GM18505 (cell line): ENCODE measurements around the gene RXRA.

Experiments used
- ATAC-seq: cut with Tn5 transposase; IDR thresholded peaks from one replicate; pipeline ENCODE4 v1.9.1; 2021; ENCODE audit not compliant: unreplicated experiment
- POLR2A ChIP-seq: IDR thresholded peaks from 4 replicates; pipeline ENCODE4 v1.6.1; 2011; ENCODE audit warnings: borderline replicate concordance; ENCODE audit not compliant: insufficient read depth, insufficient read length; ENCODE audit errors: extremely low read depth

Gene RXRA

DNA sequence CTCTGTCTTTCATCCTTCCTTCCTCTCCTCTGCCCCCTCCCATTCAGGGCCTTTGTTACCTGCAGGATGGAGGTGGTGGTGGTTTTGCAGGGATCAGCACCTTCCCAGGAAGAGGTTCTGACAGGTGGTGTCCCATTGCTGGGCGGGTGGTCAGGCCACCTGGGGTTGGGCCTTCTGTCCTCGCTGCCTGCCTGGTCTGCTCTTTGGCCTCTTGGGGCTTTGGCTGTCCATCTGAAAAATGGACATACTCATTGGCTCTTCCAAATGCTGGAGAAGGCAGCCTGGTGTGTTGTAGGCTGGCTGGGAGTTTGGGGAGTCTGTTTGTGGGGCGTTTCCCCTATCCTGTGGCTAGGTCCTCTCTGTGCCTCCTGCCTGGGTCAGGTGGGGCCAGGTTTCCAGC is 4.3 kb downstream of the RXRA start:
- no peak for ATAC-seq
- TF ChIP-seq POLR2A = no peak

DNA sequence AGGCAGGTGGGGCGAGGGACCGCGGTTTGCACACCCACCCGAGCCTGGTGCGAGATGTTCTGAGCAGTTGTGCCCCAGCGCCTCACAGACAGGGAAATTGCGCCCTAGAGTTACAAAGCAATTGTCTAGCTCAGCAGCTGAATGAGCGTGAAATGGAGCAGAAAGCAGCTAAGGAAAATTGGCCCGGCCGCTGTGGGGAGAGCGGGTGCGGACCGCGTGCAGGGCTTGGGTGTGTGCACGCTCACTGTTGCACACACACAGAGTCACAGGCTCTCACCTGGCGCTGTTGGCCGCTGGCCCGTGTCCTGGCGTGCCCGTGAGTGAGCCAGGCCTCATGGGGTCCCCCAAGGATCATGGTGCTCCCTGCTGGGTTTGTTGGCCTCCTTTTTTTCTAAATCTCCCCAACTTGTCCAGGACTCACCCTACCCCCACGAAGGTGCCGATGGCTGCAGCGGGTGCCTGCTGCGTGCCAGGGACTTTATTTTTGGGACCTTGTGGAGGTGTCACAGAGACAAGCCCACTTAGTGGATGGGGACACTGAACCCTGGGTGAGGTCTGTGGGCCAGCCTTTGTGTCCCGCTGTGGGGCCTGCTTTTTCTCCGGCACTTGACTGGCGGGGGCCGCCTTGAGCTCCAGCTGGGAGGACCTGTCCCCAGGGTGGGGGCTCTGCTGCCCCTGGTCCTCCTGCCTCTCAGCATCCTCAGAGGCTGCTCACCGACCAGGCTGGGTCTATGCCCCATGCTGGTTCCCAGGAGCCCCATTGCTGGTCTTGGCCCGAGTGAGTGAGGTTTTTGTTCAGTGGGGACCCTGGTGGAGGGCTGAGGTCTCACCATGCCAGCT is 5.2 kb downstream of the RXRA start:
- TF ChIP-seq POLR2A = no peak
- ATAC-seq = no peak

DNA sequence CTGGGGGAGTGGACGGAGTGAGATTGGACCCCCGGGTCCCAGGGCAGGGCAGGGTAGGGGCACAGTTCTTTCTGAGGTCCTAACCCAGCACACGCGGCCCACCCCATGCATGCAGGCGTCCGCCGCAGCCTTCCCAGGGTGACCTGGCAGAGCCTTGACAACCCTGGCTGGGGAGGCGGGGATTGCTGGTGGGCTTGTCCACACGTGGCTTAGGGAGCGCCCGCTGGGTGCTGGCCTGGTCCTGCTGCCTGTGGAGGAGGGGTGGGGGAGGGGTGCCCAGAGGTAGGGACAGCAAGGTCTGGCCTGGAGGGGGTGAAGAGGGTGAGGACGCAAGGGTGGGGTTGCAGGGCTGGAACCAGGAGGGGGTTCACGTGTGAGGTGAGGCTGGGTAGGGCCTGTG is 6.0 kb downstream of the RXRA start:
- TF ChIP-seq POLR2A = no peak
- no peak for ATAC-seq

DNA sequence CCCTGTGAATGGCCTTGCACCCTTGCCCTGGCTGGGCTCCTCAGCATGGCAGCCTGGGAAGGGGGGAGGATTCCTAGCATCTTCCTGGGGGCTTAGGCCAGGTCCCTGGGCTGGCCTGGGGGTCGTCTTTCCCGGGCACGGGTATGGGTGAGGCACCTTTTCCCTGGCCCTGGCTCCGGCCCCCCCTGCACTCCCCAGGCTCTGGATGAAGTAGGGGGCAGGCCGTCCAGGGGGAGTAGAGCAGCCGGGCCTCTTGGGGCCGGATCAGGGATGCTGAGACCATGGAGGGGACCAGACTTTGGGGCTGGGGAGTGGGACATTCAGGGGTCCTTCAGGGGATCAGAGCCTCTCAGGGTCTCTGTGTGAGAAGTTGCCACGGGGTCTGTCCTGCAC is 6.6 kb downstream of the RXRA start:
- TF ChIP-seq POLR2A = no peak
- ATAC-seq = no peak

DNA sequence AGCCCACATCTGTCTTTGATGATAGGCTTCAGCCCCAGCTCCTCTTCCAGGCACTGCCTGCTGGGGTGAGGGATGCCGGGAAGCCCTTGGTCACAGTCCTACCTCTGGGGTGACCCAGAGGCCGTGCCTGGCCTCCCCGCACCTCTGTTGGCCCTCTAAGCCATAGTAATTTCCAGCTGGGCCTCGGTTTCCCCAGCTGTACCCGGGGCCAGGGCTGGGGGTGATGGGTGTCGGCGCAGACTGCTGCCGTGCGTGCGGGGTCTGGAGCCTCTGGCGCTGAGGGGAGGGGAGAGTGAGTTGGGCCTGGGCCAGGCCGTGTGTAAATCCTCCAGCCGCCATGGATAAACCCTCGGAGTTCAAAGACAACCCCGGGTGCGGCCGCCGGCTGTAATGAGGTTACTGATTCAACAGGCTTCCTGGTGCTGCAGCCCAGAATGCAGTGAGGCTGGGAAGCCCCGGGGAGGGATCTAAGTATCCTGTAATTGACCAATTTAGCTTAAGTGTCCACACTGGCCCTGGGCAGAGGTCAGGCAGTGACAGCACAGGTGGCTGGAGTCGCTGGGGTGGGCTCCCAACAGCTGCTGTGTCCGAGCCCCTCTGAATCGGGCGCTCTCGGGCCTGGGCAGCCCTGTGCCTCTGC is 7.1 kb downstream of the RXRA start:
- no peak for ATAC-seq
- no peak for TF ChIP-seq POLR2A

DNA sequence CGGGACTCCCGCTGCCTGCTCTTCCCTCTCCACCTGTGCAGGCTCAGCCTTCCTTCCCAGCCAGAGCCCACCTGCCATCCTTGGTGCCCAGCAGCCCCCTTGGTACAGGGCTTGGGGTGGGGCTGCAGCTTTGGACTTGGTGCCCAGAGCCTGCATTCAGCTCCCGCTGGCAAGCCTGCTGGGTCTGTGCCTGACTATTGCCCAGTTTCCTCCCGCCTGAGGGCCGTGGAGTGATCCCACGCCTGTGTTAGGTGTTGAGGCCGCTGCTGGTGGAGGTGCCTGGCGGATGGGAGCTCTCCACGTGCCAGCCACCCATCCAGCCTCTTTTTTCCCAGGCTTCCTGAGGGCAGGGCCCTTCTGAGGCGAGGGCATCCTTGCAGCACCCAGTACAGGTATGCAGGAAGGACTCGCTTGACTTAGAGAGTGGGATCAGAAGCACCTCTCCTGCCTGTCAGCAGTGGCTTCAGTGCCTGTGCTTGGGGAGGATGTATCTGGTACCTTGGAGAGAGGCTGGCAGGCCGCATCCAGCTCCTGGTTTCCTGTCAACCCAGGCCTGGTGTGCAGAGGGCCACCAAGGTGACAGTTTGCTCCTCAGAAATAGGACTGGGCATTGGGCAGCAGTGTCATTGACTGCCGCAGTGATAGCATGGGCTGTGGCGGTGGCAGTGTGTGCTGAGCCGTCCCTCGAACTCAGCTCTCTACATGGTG is 7.8 kb downstream of the RXRA start:
- TF ChIP-seq POLR2A = no peak

DNA sequence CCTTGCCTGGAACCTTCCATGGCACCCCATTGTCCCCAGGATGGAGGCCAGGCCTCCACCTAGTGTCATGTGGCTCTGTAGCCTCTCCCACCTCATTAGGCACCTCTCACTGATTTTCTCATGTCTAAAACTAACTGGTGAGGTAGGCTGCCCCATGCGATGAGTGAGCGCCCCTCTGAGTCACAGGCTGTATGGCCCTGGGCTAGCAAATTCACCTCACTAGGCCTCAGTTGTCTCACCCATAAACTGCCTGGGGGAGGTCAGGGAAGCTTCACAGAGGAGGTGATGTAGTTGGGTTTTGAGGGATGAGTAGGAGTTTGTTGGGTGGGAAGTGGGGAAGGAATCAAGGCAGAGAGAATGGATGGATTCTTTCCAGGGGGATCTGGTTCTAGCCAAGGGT is 8.8 kb downstream of the RXRA start:
- ATAC-seq = no peak

More for the DNA sequence above, 7.8 kb downstream of the RXRA start:
- ATAC-seq = no peak

DNA sequence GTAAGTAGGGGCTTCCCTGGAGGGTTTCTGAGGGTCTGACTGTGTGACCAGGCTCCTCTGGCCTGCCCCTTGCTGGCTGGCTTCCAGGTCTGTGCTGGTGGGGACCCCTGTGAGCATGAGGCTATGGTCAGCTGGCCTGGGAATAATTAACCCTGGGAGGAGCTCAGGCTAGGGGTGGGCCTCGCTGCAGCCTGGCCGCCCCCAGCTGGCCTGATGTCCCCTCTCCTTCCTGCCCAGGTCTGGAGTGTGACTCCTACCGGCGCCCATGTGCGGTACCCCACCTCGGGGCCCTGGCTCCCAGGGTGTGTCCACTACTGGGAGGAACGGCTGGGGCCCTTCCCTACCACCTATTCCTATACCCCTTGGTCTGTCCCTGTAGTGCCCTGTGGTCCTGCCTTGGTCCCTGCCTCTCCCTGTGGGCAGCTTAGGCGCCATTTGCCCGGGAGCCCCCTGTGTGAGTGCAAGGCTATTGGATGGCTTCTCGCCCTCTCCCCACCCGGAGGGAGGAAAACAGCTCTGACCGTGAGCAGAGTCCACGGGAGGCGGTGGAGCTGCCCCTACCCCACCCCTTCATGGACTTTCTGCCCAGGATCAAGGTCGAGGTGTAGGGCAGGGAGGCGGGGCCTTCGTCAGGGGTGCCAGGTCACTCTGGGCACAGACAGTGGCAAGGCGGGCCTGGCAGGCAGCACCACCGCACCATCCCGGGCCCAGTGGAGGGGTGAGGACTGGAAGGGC is 9.4 kb downstream of the RXRA start:
- no peak for TF ChIP-seq POLR2A
- ATAC-seq = no peak

More for the DNA sequence above, 8.8 kb downstream of the RXRA start:
- no peak for TF ChIP-seq POLR2A

DNA sequence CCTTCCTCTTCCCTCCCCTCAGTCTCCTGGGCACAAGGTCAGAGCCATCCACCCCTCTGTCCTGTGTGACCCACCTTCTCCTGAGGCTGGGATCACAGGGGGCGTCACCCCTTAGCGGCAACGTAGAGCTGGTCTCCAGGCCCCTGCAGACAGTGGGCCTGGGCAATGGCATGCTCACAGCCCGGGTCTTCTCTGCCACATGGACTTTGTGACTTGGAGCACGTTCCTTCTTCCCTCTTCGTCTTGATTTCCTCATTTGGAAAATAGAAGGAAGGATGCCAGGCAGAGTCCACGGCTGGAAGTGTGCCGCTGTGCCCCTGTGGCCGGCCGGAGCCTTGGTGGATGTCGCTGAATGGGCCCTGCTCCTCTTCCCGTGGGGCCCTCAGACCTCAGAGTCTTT is 10.0 kb downstream of the RXRA start:
- no peak for ATAC-seq
- no peak for TF ChIP-seq POLR2A

DNA sequence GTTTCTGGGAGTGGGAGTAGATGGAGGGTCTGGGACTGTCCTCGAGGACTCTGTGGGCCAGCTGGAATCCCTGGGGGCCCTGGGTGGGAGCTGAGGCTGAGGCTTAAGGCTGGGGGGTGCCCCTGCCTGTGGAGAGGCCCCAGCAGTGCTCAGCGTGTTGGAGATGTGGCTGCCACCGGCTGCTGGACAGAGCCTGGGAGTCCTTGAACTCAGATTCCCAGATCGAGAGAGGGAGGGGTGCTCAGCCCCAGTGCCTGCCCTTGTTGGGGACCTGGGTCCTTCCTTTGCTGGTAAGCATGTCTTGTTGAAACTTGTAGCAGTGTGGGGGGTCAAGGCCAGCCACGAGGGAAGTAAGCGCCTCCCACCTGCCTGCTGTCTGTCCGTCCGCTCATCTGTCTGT is 10.7 kb downstream of the RXRA start:
- TF ChIP-seq POLR2A = no peak
- ATAC-seq = no peak

DNA sequence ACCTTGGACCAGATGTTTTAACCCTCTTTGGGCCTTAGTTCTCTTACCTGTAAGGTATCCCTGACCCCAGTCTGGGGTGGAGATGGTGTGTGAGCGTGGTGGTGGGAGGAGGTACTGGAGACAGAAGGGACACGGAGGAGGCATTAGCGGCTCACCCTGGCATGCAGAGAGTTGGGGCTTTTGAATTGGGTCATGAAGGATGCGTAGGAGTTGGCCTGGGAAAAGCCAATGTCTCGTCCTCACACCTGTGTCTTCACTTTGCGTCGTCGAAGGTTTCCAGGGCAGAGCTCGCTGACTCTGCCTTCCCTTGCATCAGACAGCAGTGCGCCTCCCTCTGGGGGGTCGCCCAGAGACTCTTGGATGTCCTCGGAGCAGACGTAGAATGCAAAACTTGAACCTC is 11.2 kb downstream of the RXRA start:
- no peak for ATAC-seq
- no peak for TF ChIP-seq POLR2A

DNA sequence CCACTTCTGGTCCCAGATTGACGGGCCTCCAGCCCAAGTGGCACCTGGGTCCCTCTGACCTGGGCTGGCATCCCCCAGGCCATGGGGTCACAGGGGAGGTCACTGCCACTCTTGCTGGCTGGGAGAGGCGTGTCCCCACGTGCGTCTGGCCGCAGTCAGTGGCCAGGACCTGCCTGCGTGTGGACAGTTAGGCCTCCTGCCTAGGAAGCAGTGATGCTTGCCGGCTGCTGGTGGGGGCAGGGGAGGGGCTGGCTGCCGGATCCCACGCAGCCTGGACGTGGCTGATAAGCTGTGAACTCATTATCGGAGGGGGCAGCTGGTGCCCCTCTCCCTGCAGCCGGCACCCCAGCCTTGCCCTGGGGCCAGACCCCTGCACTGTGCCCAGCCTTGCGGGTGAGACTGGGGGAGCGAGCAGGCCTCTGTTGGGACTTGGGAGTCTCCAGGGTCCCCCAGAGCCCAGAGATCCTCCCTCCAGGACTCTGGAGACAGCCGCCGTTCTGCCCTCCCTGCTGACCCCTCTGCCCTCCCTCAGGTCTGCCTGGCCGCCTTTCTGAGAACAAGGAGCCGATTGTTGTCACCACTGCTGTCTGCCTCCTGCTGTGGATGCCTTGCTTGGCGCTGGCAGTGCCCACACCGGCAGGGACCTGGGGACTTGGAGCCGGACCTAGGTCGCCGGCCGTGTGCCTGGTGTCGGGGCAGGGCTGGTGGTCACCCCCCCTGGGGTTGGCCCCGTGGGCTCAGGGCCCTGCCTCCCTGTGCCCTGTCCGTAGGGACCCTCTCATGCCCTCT is 12.3 kb downstream of the RXRA start:
- TF ChIP-seq POLR2A = no peak
- no peak for ATAC-seq
